ENCODE measurements around the gene KLHL40.

Gene KLHL40, protein sequence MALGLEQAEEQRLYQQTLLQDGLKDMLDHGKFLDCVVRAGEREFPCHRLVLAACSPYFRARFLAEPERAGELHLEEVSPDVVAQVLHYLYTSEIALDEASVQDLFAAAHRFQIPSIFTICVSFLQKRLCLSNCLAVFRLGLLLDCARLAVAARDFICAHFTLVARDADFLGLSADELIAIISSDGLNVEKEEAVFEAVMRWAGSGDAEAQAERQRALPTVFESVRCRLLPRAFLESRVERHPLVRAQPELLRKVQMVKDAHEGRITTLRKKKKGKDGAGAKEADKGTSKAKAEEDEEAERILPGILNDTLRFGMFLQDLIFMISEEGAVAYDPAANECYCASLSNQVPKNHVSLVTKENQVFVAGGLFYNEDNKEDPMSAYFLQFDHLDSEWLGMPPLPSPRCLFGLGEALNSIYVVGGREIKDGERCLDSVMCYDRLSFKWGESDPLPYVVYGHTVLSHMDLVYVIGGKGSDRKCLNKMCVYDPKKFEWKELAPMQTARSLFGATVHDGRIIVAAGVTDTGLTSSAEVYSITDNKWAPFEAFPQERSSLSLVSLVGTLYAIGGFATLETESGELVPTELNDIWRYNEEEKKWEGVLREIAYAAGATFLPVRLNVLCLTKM

DNA sequence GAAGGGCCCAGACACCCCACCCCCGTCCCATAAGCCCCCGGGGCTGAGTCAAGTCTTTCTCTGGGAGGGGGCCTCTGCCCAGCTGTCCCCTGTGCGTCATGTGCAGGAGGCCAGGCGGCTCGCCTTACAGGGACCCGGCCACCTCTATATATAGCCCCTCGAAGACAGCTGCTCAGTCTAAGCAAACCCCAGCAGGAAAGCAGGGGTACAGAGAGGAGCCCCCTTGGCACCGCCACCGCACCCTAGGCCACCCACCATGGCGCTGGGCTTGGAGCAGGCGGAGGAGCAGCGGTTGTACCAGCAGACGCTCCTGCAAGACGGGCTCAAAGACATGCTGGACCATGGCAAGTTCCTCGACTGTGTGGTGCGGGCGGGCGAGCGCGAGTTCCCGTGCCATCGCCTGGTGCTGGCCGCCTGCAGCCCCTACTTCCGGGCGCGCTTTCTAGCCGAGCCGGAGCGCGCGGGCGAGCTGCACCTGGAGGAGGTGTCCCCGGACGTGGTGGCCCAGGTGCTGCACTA is at the start of gene KLHL40:
TSS of gene KLHL40 (plus strand) at position 175 of the 519 bp plus-strand sequence. CDS start at position 257, 82 bp downstream.
- DNase-seq (ENCODE audit: low read depth, low spot score), result no peak

DNA sequence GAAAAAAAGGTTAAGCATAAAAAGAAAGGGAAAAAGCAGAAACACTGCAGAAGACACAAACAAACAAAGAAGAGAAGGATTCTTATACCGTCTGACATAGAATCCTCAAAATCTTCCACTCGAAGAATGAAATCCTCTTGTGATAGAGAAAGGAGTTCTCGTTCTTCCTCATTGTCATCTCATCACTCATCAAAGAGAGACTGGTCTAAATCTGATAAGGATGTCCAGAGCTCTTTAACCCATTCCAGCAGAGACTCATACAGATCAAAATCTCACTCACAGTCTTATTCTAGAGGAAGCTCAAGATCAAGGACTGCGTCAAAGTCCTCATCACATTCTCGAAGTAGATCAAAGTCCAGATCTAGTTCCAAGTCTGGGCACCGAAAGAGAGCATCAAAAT is 48.3 kb upstream of the KLHL40 start:
- DNase-seq (ENCODE audit: low read depth, low spot score), result no peak

DNA sequence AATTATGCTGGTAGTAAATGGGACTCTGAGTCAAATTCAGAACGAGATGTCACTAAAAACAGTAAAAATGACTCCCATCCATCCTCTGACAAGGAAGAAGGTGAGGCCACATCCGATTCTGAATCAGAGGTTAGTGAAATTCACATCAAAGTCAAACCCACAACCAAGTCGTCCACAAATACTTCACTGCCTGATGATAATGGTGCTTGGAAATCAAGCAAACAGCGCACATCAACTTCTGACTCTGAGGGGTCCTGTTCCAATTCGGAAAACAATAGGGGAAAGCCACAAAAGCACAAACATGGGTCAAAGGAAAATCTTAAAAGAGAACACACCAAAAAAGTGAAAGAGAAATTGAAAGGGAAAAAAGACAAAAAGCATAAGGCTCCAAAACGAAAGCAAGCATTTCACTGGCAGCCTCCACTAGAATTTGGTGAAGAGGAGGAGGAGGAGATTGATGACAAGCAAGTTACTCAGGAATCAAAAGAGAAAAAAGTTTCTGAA is 46.9 kb upstream of the KLHL40 start:
- DNase-seq (ENCODE audit: low read depth, low spot score), result no peak

DNA sequence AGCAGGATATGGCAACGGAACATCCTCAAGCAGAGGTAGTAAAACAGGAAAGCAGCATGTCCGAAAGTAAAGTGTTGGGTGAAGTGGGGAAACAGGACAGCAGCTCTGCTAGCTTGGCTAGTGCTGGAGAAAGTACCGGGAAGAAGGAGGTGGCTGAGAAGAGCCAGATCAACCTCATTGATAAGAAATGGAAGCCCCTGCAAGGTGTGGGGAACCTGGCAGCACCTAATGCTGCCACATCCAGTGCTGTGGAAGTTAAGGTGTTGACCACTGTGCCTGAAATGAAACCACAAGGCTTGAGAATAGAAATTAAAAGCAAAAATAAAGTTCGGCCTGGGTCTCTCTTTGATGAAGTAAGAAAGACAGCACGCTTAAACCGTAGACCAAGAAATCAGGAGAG is 46.1 kb upstream of the KLHL40 start:
- no peak for DNase-seq (ENCODE audit: low read depth, low spot score)

DNA sequence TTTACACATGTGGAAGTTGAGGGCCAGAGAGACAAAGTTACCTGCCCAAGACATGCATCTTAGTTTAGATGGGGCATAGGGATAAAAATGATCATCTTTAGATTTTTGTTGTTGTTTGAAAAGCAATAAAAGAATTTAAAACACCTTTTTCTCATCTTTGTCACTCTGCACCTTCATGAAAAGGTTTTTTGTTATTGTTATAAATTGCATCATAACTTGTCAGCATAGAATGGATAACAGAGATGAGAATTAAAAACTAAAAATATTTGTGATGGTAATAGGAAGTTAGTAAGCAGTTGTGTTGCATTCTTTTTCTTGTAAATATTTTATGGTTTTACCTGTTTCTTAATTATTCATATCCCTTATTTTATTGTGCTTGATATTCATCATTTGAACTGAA is 45.2 kb upstream of the KLHL40 start:
- DNase-seq (ENCODE audit: low read depth, low spot score), result no peak

DNA sequence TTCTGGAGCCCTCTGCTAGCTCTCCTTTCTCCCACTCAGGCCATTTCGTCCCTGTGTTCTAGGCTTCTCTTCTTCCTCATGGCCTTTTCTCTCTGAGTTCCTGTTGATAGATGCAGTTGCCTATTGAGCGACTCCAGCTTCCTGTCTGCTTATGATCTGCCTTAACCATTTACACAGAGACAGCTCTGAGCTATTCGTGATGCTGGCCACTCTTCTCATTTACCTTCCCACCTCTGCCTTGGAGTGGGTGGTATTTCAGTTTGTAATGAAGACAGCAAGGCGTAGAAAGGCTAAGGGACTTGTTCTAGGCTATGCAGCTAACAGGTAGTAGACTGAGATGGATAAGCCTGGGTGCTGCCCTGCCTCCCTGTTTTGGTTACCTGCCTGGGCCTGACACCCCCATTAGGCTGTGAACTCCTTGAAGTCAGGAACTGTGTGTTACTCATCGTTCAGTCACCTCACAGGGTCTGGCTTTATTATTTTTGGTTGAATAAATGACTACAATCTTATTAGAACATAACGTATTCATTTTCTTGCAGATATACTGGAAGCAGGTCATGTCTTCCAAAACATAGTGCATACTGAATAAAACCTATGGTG is 44.5 kb upstream of the KLHL40 start:
- no peak for DNase-seq (ENCODE audit: low read depth, low spot score)

DNA sequence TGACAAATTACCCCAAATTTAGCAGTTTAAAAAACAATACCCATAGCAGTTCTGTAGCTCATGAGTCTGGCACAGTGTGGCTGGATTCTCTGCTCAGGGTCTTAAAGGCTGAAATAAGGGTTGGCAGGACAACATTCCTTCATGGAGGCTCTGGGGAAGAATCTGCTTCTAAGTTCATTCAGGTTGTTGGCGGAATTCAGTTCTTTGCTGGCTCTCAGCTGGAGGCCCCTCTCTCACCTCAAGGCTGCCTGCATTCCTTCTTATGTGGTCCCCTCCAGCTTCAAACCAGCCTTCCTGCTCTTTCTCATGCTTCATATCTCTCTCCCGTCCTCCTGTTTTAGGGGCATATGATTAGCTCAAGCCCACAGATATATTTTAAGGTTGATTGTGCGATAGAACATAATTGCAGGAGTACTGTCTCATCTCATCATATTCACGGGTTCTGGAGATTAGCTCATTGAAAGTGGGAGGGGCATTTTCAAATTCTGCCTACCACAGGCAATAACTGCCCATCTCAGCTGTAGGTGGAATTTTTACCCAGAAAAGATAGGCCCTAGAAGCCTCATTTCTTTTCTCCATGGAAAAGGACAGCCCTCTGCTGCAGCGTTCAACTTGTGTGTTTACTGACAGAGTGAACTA is 37.4 kb upstream of the KLHL40 start:
- peak; percentile 57 for DNase-seq (ENCODE audit: low read depth, low spot score)

DNA sequence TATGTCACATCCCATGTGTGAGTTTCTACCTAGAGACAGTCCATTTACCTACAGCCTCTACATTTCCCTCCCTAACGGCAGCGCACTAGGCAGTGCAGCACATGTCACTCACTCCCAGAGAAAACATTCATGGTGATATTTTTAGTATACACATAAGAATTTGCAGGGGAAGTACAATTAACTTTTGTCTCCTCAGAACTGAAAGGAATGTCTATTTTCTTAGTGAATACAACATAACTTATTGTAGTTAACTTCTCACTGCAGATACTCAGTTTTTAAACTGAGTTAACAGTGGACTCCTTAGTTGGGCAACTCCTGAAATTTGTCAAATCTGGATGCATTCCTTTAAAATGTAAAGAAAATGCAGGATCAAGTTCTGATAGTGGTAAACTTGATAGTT is 36.3 kb upstream of the KLHL40 start:
- DNase-seq (ENCODE audit: low read depth, low spot score), result no peak

DNA sequence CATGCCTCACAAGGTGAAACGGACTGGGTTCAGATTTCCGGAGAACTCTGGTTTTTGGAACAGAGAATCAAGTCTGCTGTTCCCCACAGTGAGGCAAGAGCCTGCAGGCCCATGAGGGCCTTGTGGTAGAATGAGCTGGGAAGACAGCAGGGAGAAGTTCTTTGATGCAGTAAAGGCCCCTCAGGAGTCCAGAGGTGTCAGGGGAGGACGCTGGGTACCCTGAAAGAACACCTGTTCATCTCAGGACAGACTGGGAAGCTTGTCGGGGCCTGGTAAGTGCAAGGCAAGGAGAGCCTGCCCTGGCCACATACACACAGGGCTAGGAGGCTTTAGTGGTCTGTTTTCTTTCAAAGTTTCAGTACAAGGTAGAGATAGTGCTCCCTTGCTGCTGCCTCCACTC is 35.6 kb upstream of the KLHL40 start:
- DNase-seq (ENCODE audit: low read depth, low spot score), result no peak

DNA sequence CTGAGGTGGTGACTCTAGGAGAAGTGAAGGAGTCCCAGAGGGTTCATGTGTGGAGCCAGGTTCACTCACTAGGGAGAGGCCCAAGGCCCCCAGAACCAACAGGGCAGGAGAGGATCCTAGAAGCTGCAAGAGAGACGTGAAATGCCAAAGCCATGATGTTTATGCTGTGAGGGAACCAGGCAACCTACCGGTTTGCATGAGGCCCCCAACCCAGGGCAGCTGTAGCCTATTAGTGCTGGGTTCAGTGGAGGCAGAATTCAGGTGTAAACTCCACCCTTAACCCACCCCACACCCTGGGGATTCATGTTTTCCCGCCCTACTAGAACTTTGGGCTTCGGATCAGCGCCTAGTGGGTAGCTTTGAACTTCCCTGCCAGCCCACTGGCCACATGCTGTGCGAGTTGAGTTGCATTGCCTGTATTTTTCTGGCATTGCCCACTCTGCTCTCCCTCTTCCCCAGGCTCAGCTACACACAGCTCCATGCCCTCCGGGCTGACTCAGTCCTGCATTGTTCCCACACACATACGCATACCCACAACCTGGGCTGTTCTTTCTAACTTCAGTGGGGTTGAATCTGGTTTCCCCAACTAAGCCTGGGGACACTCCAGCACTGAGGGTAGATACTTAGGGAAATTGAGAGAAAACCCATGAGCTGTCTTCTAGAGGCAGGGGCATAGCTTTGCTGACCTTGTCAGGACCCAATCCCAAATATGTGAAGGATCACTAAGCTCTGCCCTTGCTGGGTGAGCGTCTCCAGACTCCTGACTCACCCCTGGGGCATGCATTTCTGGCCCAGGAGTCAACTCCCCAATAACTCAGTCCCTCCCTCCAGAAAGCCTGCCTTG is 33.9 kb upstream of the KLHL40 start:
- no peak for DNase-seq (ENCODE audit: low read depth, low spot score)

DNA sequence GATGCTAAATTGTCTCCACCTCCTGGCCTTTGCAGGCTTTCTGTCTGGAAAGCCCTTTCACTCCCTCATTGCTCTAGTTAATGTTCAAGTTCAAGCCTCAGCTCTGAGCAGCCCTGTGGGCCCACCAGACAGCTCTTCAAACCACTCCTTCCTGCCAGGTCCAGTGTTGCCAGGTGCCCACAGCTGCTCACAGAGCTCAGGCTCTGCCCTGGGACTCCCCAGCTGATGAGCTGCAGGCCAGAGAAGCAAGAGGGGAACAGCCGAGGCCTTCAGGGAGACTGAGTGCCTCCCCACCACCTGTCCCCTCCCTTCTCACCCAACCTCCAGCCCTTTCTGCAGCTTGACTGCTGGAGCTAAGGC is 33.1 kb upstream of the KLHL40 start:
- DNase-seq (ENCODE audit: low read depth, low spot score), result no peak

DNA sequence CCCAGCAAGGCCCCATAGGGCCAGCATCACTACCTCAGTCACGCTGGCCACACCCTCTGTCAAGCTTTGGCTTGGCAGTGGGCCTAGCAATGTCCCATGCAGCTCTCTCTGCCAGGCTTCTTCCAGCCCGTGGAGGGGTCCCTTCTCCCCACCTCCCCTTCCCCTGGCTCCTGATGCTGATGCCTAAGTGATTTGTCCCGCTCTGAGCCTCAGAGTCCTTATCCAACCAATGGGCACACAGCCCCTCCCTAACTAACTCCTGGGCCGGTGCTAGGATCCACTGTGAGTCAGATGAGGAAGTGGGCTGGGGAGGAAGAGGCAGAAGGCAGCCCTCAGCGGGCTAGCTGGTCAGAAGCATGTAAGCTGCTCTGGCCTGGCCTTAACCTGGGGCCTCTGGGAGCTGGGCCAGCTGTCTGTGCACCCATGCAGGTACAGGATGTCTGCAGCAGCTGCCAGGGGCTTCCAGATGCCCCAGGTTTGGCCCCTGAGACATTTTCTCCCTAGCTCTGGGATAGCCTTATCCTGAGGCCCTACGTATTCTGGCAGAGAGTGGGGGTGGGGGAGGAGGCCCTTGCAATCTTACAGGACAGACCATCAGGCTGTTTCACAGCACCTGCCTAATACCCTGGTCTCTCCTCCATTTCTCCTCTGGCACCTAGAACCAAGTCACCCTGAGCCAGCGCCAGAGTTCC is 32.6 kb upstream of the KLHL40 start:
- DNase-seq (ENCODE audit: low read depth, low spot score), result no peak

DNA sequence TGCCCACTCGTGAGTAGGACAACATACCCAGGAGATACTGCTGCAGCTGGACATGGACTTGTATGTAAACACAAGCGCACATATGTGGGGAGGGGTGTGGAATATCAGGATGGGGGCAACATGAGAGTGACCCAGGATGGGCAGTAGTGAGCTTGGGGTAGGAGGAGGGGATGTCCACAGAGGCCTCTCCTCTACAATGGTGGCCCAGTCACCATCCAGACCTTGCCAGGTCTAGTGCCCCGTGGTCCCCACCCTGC is 32.1 kb upstream of the KLHL40 start:
- DNase-seq (ENCODE audit: low read depth, low spot score), result no peak

DNA sequence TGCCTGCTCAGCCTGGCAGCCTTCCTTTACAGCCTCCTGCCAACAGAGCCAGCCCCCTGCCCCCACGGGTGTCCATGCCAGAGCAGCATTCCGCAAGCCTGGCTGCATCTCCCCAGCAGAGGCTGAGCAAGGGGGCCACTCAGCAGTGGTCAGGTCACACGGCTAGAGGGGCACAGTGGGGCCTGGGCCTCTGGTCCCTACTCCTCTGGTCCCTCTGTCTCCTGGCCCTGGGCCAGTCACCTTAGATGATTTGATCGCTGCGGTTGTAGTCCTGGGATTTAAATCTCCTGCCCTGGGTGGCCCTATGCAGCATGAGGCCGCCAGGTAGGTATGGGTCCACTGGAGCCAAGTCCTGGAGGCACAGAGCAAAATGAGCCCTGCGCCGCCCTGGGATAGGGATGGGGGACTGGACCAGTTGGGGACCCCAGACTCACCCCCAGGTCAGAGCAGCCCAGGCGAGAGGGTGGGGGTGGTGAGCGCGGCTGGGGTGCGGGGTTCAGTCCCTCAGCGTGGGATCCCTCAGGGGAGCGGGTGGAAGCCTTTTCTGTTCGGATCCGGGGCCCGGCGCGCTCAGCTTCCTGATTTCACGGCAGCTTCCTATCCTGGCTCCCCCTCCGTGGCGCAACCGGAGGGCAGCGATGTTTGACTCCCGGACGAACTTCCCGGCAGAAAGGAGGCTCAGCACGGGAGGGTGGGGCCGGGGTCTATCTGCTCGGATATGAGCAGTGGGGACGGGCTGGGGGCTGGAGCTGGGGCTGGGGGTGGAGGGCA is 31.6 kb upstream of the KLHL40 start, which contains the start of gene ZBTB47:
TSS of gene ZBTB47 (plus strand) at position 138 of the 771 bp plus-strand sequence. CDS start 4,659 bp downstream, outside the sequence.
- DNase-seq (ENCODE audit: low read depth, low spot score), result no peak

DNA sequence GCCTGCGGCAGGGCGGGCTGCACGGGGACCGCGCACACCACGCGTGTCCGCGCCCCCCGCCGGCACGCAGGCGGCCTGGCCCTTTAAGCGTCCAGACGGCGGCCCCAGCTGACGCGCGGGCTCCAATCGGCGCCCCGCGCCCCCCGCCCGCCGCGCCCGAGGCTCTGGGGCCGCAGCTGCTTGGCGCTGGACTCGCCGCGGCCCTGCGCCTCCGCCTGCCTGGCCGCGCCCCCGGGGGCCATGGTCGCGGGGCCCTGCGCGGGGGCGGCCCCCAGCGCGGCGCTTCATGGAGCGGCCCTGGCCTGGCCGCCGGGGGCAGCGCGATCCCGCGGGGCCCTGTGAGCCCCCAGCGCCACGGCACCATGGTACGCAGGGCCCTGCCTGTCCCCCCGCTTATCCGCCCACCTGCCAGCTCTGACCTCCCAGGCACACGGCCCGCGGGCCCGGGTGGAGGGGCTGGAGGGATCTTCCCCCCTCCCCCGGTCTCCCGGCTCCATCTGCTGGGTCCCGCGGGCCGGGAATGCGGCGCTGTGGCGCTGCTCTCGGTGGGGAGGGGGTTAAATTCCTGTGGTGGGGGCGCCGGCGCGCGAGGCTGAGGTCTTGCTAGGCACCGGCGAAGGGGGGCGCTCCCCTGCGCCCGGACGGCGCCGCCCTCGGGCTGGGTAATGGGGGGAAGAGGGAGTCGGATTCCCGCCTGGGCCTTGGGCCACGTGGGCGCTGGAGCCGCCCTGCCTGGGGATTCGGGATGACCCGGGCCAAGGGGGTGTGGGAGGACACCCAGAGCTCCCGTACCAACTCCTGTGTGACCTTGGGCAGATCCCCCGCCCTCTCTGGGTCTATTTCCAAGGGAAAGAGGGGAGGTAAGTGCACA is 30.8 kb upstream of the KLHL40 start:
- peak; percentile 52 for DNase-seq (ENCODE audit: low read depth, low spot score)

DNA sequence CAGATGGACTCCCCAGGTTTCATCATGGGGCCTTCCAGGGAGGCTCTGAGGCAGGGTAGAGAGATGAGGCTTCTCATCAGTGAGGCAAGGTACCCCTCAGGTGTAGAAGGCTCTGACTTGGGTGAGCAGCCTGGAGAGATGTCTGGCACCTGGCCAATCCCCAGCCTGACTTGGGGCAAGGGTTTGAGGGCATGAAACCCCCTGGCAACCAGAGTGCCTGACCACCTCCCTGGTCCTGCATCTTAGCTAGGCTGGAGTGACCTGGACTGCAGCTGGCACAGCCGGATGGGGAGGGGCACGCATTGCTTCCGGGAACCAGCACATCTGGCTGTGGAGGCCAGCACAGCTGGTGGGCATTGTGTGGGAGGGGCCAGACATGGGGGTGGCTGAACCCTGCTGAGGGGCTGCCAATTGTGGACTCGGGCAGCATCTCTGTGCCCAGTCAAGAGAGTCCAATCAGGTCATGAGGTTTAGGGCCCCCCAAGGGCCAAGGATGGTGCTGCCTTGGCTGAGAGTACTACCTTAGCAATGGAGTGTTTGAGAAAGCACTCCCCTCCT is 29.9 kb upstream of the KLHL40 start:
- no peak for DNase-seq (ENCODE audit: low read depth, low spot score)

DNA sequence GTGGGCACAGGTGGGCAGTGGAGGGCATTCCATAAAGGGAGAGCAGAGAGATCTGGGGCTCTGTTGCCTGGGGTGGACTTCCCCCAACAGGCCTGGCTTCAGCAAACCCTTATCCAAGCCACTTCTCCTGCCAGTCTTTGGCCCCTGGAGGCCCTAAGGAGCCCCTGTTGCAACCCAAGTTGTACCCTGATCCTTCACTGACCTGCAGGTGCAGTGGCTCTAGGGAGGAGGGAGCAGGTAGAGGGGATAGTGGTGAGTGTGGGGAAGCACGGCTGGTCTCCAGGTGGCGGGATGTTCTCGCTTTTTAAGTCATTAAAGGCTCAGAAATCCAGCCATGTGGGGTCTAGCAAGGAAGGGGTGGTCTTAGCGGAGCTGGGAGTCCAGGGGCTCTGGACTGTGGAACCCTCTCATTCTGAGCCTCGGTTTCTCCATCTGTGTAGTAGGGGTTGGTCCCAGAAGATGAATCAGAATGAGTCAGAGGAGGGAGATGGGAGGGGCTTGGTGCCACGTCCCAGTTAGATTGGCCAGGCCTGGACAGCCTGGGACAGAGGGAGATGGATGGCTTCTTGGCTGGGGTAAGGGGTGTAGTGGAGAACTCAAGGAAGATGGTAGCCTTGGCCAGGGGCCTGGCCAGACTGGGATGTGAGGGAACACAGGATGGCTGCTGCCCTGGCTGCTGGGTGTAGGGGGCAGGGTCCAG is 29.2 kb upstream of the KLHL40 start:
- no peak for DNase-seq (ENCODE audit: low read depth, low spot score)
